GM10266 (cell line): ENCODE measurements around the gene TEDC1.

Source experiments
- DNase-seq: peaks from one replicate; pipeline ENCODE4 v3.0.0; 2012; ENCODE audit errors: extremely low spot score
- CTCF ChIP-seq: IDR thresholded peaks from 2 replicates; pipeline ENCODE4 v1.5.1; 2012; ENCODE audit warnings: mild to moderate bottlenecking, low read depth; ENCODE audit not compliant: control insufficient read depth, insufficient read depth; ENCODE audit errors: missing control alignments

Gene TEDC1

GRCh38 chr14:105452963-105453362, 38.1 kb upstream of the TEDC1 start:
- no peak for TF ChIP-seq CTCF
- no peak for DNase-seq

- TF ChIP-seq CTCF = no peak
- DNase-seq = no peak
These were observed 37.2 kb upstream of the TEDC1 start for GRCh38 chr14:105453847-105454246.

- no peak for TF ChIP-seq CTCF
These were observed 35.9 kb upstream of the TEDC1 start for GRCh38 chr14:105455086-105455640.

GRCh38 chr14:105455766-105456660, 35.0 kb upstream of the TEDC1 start:
- DNase-seq = no peak
- TF ChIP-seq CTCF = no peak

More at GRCh38 chr14:105455086-105455640, 35.9 kb upstream of the TEDC1 start:
- DNase-seq = no peak

- TF ChIP-seq CTCF = no peak
- no peak for DNase-seq
These were observed 34.1 kb upstream of the TEDC1 start for GRCh38 chr14:105456736-105457617.

- no peak for TF ChIP-seq CTCF
These were observed 33.0 kb upstream of the TEDC1 start for GRCh38 chr14:105458010-105458409.

GRCh38 chr14:105458571-105458970, 32.5 kb upstream of the TEDC1 start:
- no peak for TF ChIP-seq CTCF
- no peak for DNase-seq

More at GRCh38 chr14:105458010-105458409, 33.0 kb upstream of the TEDC1 start:
- DNase-seq = no peak
